GM08714 (cell line): ENCODE data around the gene PRRC1.
A peak's percentile ranks its signal among the peaks of the same experiment; 100 is the strongest.

Source experiments
- H3K4me3 ChIP-seq: fragments of 200-500 bp; sonication (Bioruptor generic); 2 replicates; pipeline ENCODE4 v1.5.1; 2014; ENCODE audit warnings: mild to moderate bottlenecking, low read length, inconsistent platforms
- ZNF274 ChIP-seq: IDR thresholded peaks from 2 replicates; pipeline ENCODE4 v1.6.1; 2012; ENCODE audit warnings: mild to moderate bottlenecking, low read depth, low read length

The PRRC1 gene

GRCh38 chr5:127517480-127518318 is at the start of gene PRRC1:
Gene PRRC1 (plus strand): TSS chr5:127517640. CDS start chr5:127523480, 5,840 bp downstream.
- H3K4me3 ChIP-seq = peak within 1 kb of the TSS; percentile 94
- TF ChIP-seq ZNF274 = no peak

- H3K4me3 ChIP-seq = no peak overlapping the region
- TF ChIP-seq ZNF274 = no peak
Measured at GRCh38 chr5:127471211-127471610, 46.2 kb upstream of the PRRC1 start.

- no peak for TF ChIP-seq ZNF274
- H3K4me3 ChIP-seq = no peak overlapping the region
Measured at GRCh38 chr5:127472700-127473099, 44.7 kb upstream of the PRRC1 start.

GRCh38 chr5:127486471-127486870 is 31.0 kb upstream of the PRRC1 start:
- no peak for TF ChIP-seq ZNF274
- no peak overlapping the region for H3K4me3 ChIP-seq

GRCh38 chr5:127492854-127493738 is 24.3 kb upstream of the PRRC1 start:
- TF ChIP-seq ZNF274 = no peak

GRCh38 chr5:127498548-127498947 is 18.9 kb upstream of the PRRC1 start:
- H3K4me3 ChIP-seq = no peak overlapping the region
- TF ChIP-seq ZNF274 = no peak

More at GRCh38 chr5:127492854-127493738, 24.3 kb upstream of the PRRC1 start:
- H3K4me3 ChIP-seq = no peak overlapping the region

- TF ChIP-seq ZNF274 = no peak
- H3K4me3 ChIP-seq = no peak overlapping the region
Measured at GRCh38 chr5:127505905-127506304, 11.5 kb upstream of the PRRC1 start.

- TF ChIP-seq ZNF274 = no peak
- H3K4me3 ChIP-seq = no peak overlapping the region
Measured at GRCh38 chr5:127506616-127507015, 10.8 kb upstream of the PRRC1 start.

GRCh38 chr5:127508644-127509373 is 8.6 kb upstream of the PRRC1 start:
- no peak for TF ChIP-seq ZNF274
- H3K4me3 ChIP-seq = no peak overlapping the region

- no peak overlapping the region for H3K4me3 ChIP-seq
Measured at GRCh38 chr5:127513408-127513970, 4.0 kb upstream of the PRRC1 start.

GRCh38 chr5:127514816-127515215 is 2.6 kb upstream of the PRRC1 start:
- no peak overlapping the region for H3K4me3 ChIP-seq
- no peak for TF ChIP-seq ZNF274

More at GRCh38 chr5:127513408-127513970, 4.0 kb upstream of the PRRC1 start:
- TF ChIP-seq ZNF274 = no peak

GRCh38 chr5:127515693-127516440 is 1.6 kb upstream of the PRRC1 start:
- no peak overlapping the region for H3K4me3 ChIP-seq
- TF ChIP-seq ZNF274 = no peak

- H3K4me3 ChIP-seq = peak overlapping the region; percentile 49; the same call in 1 of the 2 replicates
- no peak for TF ChIP-seq ZNF274
Measured at GRCh38 chr5:127517110-127517479, 345 bp upstream of the PRRC1 start.
